IMR-90 (cell line): ENCODE results near the gene LMBR1L. TPM values are rescaled to one million over a fixed set of nuclear protein-coding genes. Genes with fewer than 3 reads are reported as not detected.

ENCODE experiments used
- BHLHE40 ChIP-seq: fragments of 150-350 bp; IDR thresholded peaks from 2 replicates; pipeline ENCODE4 v1.6.1; 2016; ENCODE audit warnings: mild to moderate bottlenecking, low read depth, low read length
- POLR2A ChIP-seq: IDR thresholded peaks from 2 replicates; pipeline ENCODE4 v1.6.1; 2012; ENCODE audit warnings: mild to moderate bottlenecking, low read depth, low read length
- SMC3 ChIP-seq: fragments of 150-350 bp; IDR thresholded peaks from 2 replicates; pipeline ENCODE4 v1.6.1; 2016; ENCODE audit warnings: low read depth, mild to moderate bottlenecking, antibody characterized with exemption, low read length, moderate library complexity
- polyA plus RNA-seq, 3 experiments: library from polyadenylated mRNA; depleted of rRNA; stranded (reverse); fragments of >200 nt; gene quantifications; 2 replicates each; pipeline ENCODE4 v1.2.3, GENCODE V29; 2012; ENCODE audit warnings: low replicate concordance in 1 of 3
- total RNA-seq: library from RNA; depleted of rRNA; stranded (reverse); fragments of >200 nt; gene quantifications from 2 replicates; pipeline ENCODE4 v1.2.3, GENCODE V29; 2012
- TF ChIP-seq, protein P1 (sequence below): conservative IDR thresholded peaks from 2 replicates; pipeline ENCODE4 v1.5.1; 2012; ENCODE audit warnings: mild to moderate bottlenecking, low read depth, low read length, improper control_type of control experiment

LMBR1L gene
- total and polyA plus RNA-seq, 2 of the 4 experiments (the other 2 are of a cell fraction) = 33.0 to 44.6 TPM

DNA sequence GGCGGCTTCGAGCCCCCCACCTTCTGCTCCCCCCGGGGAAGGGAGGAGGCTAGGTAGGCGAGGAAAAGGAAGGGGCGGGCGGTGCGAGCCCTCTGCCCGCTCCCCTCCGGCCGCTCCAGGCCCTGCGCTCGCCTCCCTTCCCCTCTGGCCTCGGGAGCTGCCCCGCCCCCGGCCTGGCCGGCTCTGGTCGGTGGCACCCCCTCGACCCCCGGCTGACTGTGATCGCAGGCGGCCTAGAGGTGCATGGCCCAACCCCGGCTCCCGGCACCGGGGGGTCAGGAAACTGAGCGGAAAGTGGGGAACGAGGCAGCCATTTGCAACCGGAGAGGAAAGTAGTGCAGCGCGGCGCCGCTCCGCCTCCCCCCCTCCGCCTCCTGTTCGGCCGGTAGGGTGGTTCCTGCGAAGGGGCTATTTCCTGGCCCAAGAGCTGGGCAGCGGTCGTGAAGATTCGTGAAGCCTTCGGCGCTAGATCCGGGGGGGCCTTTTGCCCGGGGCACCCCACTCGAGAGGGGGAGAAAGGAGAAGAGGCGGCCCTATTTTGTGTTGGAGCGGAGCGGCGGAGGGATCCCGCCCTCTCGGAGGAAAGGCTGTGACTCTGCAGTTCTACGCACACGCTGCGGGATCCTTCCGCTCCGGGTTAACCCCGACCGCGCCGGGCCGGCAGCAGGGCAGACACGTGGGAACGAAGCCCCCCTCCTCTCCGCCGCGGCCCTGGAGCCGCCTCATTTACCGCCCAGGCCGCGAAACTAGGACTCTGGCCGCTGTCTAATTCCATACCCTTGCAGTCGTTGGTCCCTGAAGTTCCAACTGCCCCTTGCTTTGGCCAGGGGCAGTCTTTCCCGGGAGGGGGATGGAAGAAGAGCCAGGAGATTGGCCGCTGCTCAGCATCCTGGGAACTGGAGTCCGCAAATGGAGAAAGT, 50.1 kb downstream of the LMBR1L start, which contains the start of gene KMT2D (continued):
- TF ChIP-seq, protein P1, sequence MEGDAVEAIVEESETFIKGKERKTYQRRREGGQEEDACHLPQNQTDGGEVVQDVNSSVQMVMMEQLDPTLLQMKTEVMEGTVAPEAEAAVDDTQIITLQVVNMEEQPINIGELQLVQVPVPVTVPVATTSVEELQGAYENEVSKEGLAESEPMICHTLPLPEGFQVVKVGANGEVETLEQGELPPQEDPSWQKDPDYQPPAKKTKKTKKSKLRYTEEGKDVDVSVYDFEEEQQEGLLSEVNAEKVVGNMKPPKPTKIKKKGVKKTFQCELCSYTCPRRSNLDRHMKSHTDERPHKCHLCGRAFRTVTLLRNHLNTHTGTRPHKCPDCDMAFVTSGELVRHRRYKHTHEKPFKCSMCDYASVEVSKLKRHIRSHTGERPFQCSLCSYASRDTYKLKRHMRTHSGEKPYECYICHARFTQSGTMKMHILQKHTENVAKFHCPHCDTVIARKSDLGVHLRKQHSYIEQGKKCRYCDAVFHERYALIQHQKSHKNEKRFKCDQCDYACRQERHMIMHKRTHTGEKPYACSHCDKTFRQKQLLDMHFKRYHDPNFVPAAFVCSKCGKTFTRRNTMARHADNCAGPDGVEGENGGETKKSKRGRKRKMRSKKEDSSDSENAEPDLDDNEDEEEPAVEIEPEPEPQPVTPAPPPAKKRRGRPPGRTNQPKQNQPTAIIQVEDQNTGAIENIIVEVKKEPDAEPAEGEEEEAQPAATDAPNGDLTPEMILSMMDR = 0 out of 2 replicates have a peak, but pooled peaks have one; percentile 1
- peak; percentile 48; the same call in 1 of the 2 replicates for TF ChIP-seq POLR2A
- no peak for TF ChIP-seq SMC3
- peak; percentile 59 for TF ChIP-seq BHLHE40
